ENCODE measurements around the gene NFKBIE. TPM values are rescaled to one million over a fixed set of nuclear protein-coding genes. Genes with fewer than 3 reads are reported as not detected.

The NFKBIE gene
- total RNA-seq, 1 donor, result 4.7 TPM

GRCh38 chr6:44214307-44214706, 51.0 kb downstream of the NFKBIE start:
- no peak for DNase-seq (ENCODE audit: insufficient read length, low spot score, missing footprints)
- Histone ChIP-seq H3K36me3 (ENCODE audit: insufficient read depth, low read length) (no peaks in the 10 kb centered on the region), H3K79me2 (ENCODE audit: insufficient read depth, low read length) (no peaks in the 10 kb centered on the region), H3K4me3 (ENCODE audit: insufficient read depth, low read length) (no peak overlapping the region), H3K27ac (ENCODE audit: low read depth, low read length) (no peak overlapping the region), H3K9me3 (ENCODE audit: low read depth, low read length) (no peaks in the 10 kb centered on the region), H2AFZ (ENCODE audit: low read length) (no peak overlapping the region), H3K4me2 (ENCODE audit: insufficient read depth, low read length) (no peak overlapping the region), H3K4me1 (ENCODE audit: insufficient read depth, low read length) (peaks cover 12% of the 10 kb centered on the region), H4K20me1 (ENCODE audit: insufficient read depth, low read length) (no peaks in the 10 kb centered on the region), H3K27me3 (ENCODE audit: insufficient read depth, low read length) (no peaks in the 10 kb centered on the region)
- TF ChIP-seq CTCF (IDR thresholded peaks at IDR 0.05; ENCODE audit: extremely low read depth, low read depth, low read length), result no peak

- Histone ChIP-seq H3K79me2 (ENCODE audit: insufficient read depth, low read length) (no peaks in the 10 kb centered on the region), H4K20me1 (ENCODE audit: insufficient read depth, low read length) (no peaks in the 10 kb centered on the region), H3K4me1 (ENCODE audit: insufficient read depth, low read length) (no peaks in the 10 kb centered on the region), H3K4me3 (ENCODE audit: insufficient read depth, low read length) (no peak overlapping the region), H3K36me3 (ENCODE audit: insufficient read depth, low read length) (no peaks in the 10 kb centered on the region), H3K9me3 (ENCODE audit: low read depth, low read length) (no peaks in the 10 kb centered on the region), H2AFZ (ENCODE audit: low read length) (no peak overlapping the region), H3K27me3 (ENCODE audit: insufficient read depth, low read length) (no peaks in the 10 kb centered on the region), H3K27ac (ENCODE audit: low read depth, low read length) (no peak overlapping the region), H3K4me2 (ENCODE audit: insufficient read depth, low read length) (no peak overlapping the region)
- no peak for DNase-seq (ENCODE audit: insufficient read length, low spot score, missing footprints)
- no peak for TF ChIP-seq CTCF (IDR thresholded peaks at IDR 0.05; ENCODE audit: extremely low read depth, low read depth, low read length)
These were observed 54.1 kb downstream of the NFKBIE start for GRCh38 chr6:44211284-44211683.

Small RNAs within 50 kb of the gene (small RNA-seq; reads per million reads assigned to genes)
- not detected for gene RN7SL811P

Other genes starting within 250 kb of the NFKBIE start
- gene MRPL14, start 138.1 kb downstream of the NFKBIE start, total RNA-seq, result 47.7 and 49.9 TPM in 2 replicates
- 32.7 and 36.6 TPM in 2 replicates for gene TMEM63B, start 138.0 kb downstream of the NFKBIE start, total RNA-seq
- gene CAPN11, start 106.7 kb downstream of the NFKBIE start, total RNA-seq, result not detected in 2 replicates
- not detected in 2 replicates for gene MYMX, start 48.6 kb downstream of the NFKBIE start, total RNA-seq
- gene SLC29A1, start 42.0 kb downstream of the NFKBIE start, total RNA-seq, result 8.0 and 10.0 TPM in 2 replicates
- gene HSP90AB1, start 18.4 kb downstream of the NFKBIE start, total RNA-seq, result 676 and 702 TPM in 2 replicates
- gene SLC35B2, start 8.0 kb downstream of the NFKBIE start, total RNA-seq, result 86.0 and 94.1 TPM in 2 replicates
- gene TMEM151B, start 4.9 kb upstream of the NFKBIE start, total RNA-seq, result not detected in 2 replicates
- gene AARS2, start 47.8 kb upstream of the NFKBIE start, total RNA-seq, result 6.2 and 6.5 TPM in 2 replicates
- not detected in 2 replicates for gene SPATS1, start 77.1 kb upstream of the NFKBIE start, total RNA-seq
- 21.8 and 22.8 TPM in 2 replicates for gene CDC5L, start 122.2 kb upstream of the NFKBIE start, total RNA-seq

Data from osteoblast (primary cell).